ENCODE measurements around the gene C2CD4A. TPM values are rescaled to one million over a fixed set of nuclear protein-coding genes. Genes with fewer than 3 reads are reported as not detected.

Gene C2CD4A
- total and polyA plus RNA-seq, 8 donors, result 1.2 to 16.1 (median 2.7) TPM

- WGBS, 2 donors, result 59 to 65% methylated on average over 4 of the region's 4 CpGs
- no peak for ATAC-seq
- Histone ChIP-seq H3K4me1 (peaks cover 6 to 29% (median 18%) of the 10 kb centered on the region in 3 donors), H3K4me3 (no peak overlapping the region), H3K9me3 (no peaks in the 10 kb centered on the region), H3K27me3 (no peaks in the 10 kb centered on the region), H3K27ac (no peak overlapping the region), H3K36me3 (no peaks in the 10 kb centered on the region)
- intact Hi-C loops (cut with DNase I), result no loop called here
- FAIRE-seq, result no peak
- no peak for DNase-seq
- no peak for TF ChIP-seq CTCF (IDR thresholded peaks at IDR 0.05)
These were observed 9.3 kb upstream of the C2CD4A start for GRCh38 chr15:62057341-62057980.

GRCh38 chr15:62058327-62059028, 8.3 kb upstream of the C2CD4A start:
- no peak for TF ChIP-seq CTCF (IDR thresholded peaks at IDR 0.05)
- WGBS, 2 donors, result 80 to 87% methylated on average over 5 of the region's 5 CpGs
- Histone ChIP-seq H3K27me3 (no peaks in the 10 kb centered on the region), H3K4me1 (peaks cover 6 to 24% (median 18%) of the 10 kb centered on the region in 3 donors), H3K27ac (no peak overlapping the region), H3K36me3 (no peaks in the 10 kb centered on the region), H3K4me3 (no peak overlapping the region), H3K9me3 (no peaks in the 10 kb centered on the region)
- peak in 1 of 6 donors; percentile 9 for DNase-seq
- no peak for ATAC-seq
- intact Hi-C loops (cut with DNase I), result no loop called here
- no peak for FAIRE-seq

GRCh38 chr15:62059108-62059815, 7.5 kb upstream of the C2CD4A start:
- Histone ChIP-seq H3K27me3 (no peaks in the 10 kb centered on the region), H3K36me3 (no peaks in the 10 kb centered on the region), H3K9me3 (no peaks in the 10 kb centered on the region), H3K4me1 (peaks cover 11 to 24% (median 23%) of the 10 kb centered on the region in 3 donors), H3K4me3 (peak overlapping the region; percentile 90 to 97 (median 92)), H3K27ac (peak overlapping the region; percentile 88 to 96 (median 94))
- 3 to 5% methylated on average over 13 of the region's 13 CpGs for WGBS, 2 donors
- intact Hi-C loops (cut with DNase I), result no loop called here
- no peak for TF ChIP-seq CTCF (IDR thresholded peaks at IDR 0.05)
- FAIRE-seq (no peak), ATAC-seq (no peak), DNase-seq (no peak)

GRCh38 chr15:62059816-62060112, 7.0 kb upstream of the C2CD4A start:
- peak overlapping the region; percentile 88 to 96 (median 94) for H3K27ac ChIP-seq
- TF ChIP-seq CTCF (IDR thresholded peaks at IDR 0.05), result no peak
- FAIRE-seq, result no peak
- DNase-seq, result peak in 1 of 6 donors; percentile 38
- no peaks in the 10 kb centered on the region for H3K36me3 ChIP-seq
- no peaks in the 10 kb centered on the region for H3K9me3 ChIP-seq
- peaks cover 13 to 28% (median 24%) of the 10 kb centered on the region in 3 donors for H3K4me1 ChIP-seq
- intact Hi-C loops (cut with DNase I), result no loop called here
- WGBS, 2 donors, result 0 to 2% methylated on average over 19 of the region's 19 CpGs
- H3K27me3 ChIP-seq, result no peaks in the 10 kb centered on the region
- ATAC-seq, result peak; percentile 31 to 69 (median 54)
- peak overlapping the region; percentile 90 to 97 (median 92) for H3K4me3 ChIP-seq

Data from pancreas (tissue), 10 donors.